Measurements from ENCODE around the gene RETN. TPM values are rescaled to one million over a fixed set of nuclear protein-coding genes. Genes with fewer than 3 reads are reported as not detected.

Gene RETN
- total and polyA plus RNA-seq, 2 donors (not counting 3 experiments of a cell fraction or from before 2014, with no cell fraction given), result not detected

DNA sequence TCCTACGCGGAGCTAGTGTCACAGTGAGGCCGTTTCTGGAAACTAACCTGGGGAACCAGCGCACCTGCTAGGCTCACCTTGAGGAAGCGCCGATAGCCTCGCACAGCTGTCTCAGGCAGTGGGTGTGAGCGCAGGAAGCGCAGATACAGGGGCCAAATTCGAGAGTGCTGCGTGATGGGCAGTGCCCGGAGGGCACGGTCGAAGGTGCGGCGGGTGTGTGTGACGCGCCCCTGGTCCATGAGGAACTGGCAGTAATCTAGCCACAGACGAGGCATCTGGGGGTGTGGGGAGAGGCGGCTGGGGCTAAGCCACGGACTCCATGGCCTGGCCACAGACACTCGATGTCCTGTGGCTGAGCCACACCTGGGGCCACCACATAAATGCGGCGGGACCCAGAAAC, 41.7 kb upstream of the RETN start:
- Histone ChIP-seq H3K9me1 (replicated peaks; ENCODE audit: control insufficient read depth, extremely low read depth, insufficient read depth, low read length) (no peaks in the 10 kb centered on the region), H3K36me3 (ENCODE audit: control insufficient read depth in 2 of 2, extremely low read depth in 1 of 2, insufficient read depth in 2 of 2, low read length in 2 of 2) (peaks cover 2 to 22% of the 10 kb centered on the region in 2 experiments), H2AFZ (ENCODE audit: low read depth, low read length) (no peak overlapping the region), H3K9ac (replicated peaks; ENCODE audit: extremely low read depth, insufficient read depth, low read length) (no peak overlapping the region), H3K27me3 (ENCODE audit: control insufficient read depth in 2 of 2, insufficient read depth in 2 of 2, low read length in 2 of 2) (no peaks in the 10 kb centered on the region), H3K79me2 (ENCODE audit: control insufficient read depth, insufficient read depth, low read length) (peaks cover 41% of the 10 kb centered on the region), H3K4me2 (ENCODE audit: insufficient read depth, low read length) (no peak overlapping the region), H3K9me3 (replicated peaks; ENCODE audit: control insufficient read depth, insufficient read depth, low read length) (no peaks in the 10 kb centered on the region), H3K4me1 (ENCODE audit: control insufficient read depth, extremely low read depth, insufficient read depth, low read length) (peaks cover 16% of the 10 kb centered on the region), H4K20me1 (replicated peaks; ENCODE audit: control insufficient read depth, extremely low read depth, insufficient read depth, low read length) (no peaks in the 10 kb centered on the region), H3K4me3 (replicated peaks in 1 of 3; ENCODE audit: insufficient read depth in 1 of 3, low read depth in 1 of 3, low read length in 3 of 3) (no peak overlapping the region), H3K27ac (ENCODE audit: insufficient read depth, low read depth, low read length) (no peak overlapping the region)
- FAIRE-seq (no peak), DNase-seq (ENCODE audit: low read depth, low spot score) (no peak)
- ChIA-PET CTCF (no interaction called here), POLR2A (no interaction called here)
- no peak for TF ChIP-seq POLR2A (IDR thresholded peaks at IDR 0.05; ENCODE audit: low read depth, low read length)
- TF ChIP-seq POLR2AphosphoS5 (IDR thresholded peaks at IDR 0.05; ENCODE audit: insufficient read depth, low read depth, low read length), result no peak
- no peak for TF ChIP-seq EZH2 (IDR thresholded peaks at IDR 0.05; ENCODE audit: borderline replicate concordance, low read depth, low read length, severe bottlenecking)
- TF ChIP-seq FOS (IDR thresholded peaks at IDR 0.05; ENCODE audit: borderline replicate concordance, insufficient read depth, low read length), result no peak
- TF ChIP-seq CTCF (IDR thresholded peaks at IDR 0.05; ENCODE audit: extremely low read depth in 1 of 2, insufficient read depth in 1 of 2, low read depth in 1 of 2, low read length in 2 of 2), result no peak
- TF ChIP-seq GATA2 (IDR thresholded peaks at IDR 0.05; ENCODE audit: insufficient read depth, insufficient read length, low read depth, low read length), result no peak
- no peak for TF ChIP-seq MAX (IDR thresholded peaks at IDR 0.05; ENCODE audit: insufficient read depth, insufficient read length)
- no peak for TF ChIP-seq JUN (IDR thresholded peaks at IDR 0.05; ENCODE audit: borderline replicate concordance, insufficient read depth, insufficient read length, low read depth)
- no peak for TF ChIP-seq MYC (IDR thresholded peaks at IDR 0.05; ENCODE audit: low read depth, low read length)
- intact Hi-C loops (cut with micrococcal nuclease), result no loop called here
- dilution Hi-C loops (cut with MboI; ENCODE audit: extremely low pct_ligation_motif_present, low sequenced_read_pairs), result no loop called here
- no TSS peak for BruUV-seq (replicated peaks)

Data from endothelial cell of umbilical vein (primary cell).